MCF 10A (cell line): ENCODE data around the gene LAMP1. TPM values are rescaled to one million over a fixed set of nuclear protein-coding genes. Genes with fewer than 3 reads are reported as not detected.

ENCODE experiments used
- BruUV-seq: library from RNA; stranded (reverse); fragments of 400-500 nt; replicated peaks from 2 replicates; lab custom pipeline; 2021; lab: Mats Ljungman, UMichigan
- CTCF ChIA-PET: fragments of 300-600 bp; sonication (Branson Sonifier 250); formaldehyde crosslinking; extraction: SDS; loops from one replicate; lab custom pipeline; 2021; ENCODE audit warnings: antibody characterized with exemption, inconsistent platforms; lab: Yijun Ruan, JAX
- POLR2A ChIA-PET: fragments of 300-600, 350-650 bp; sonication (Branson Sonifier 250); formaldehyde crosslinking; extraction: SDS; loops from one replicate; lab custom pipeline; 2020; ENCODE audit warnings: antibody characterized with exemption, inconsistent platforms; lab: Yijun Ruan, JAX
- DNase-seq: peaks from one replicate; pipeline ENCODE4 v3.0.0-alpha.2; 2018; ENCODE audit not compliant: unreplicated experiment
- H3K27ac Mint-ChIP-seq: one replicate; pipeline ENCODE4 v1.8.0; 2022; ENCODE audit warnings: mild to moderate bottlenecking, low read depth, mixed read lengths; ENCODE audit not compliant: unreplicated experiment
- H3K27me3 Mint-ChIP-seq: one replicate; pipeline ENCODE4 v1.8.0; 2022; ENCODE audit warnings: mixed read lengths; ENCODE audit not compliant: insufficient read depth, unreplicated experiment
- H3K36me3 Mint-ChIP-seq: one replicate; pipeline ENCODE4 v1.8.0; 2022; ENCODE audit warnings: mild to moderate bottlenecking, moderate library complexity, mixed read lengths; ENCODE audit not compliant: insufficient read depth, unreplicated experiment
- H3K4me1 Mint-ChIP-seq: one replicate; pipeline ENCODE4 v1.8.0; 2022; ENCODE audit warnings: mixed read lengths; ENCODE audit not compliant: insufficient read depth, unreplicated experiment
- H3K4me3 Mint-ChIP-seq: one replicate; pipeline ENCODE4 v1.8.0; 2022; ENCODE audit warnings: mild to moderate bottlenecking, moderate library complexity, mixed read lengths; ENCODE audit not compliant: unreplicated experiment
- H3K9me3 Mint-ChIP-seq: one replicate; pipeline ENCODE4 v1.8.0; 2022; ENCODE audit warnings: mixed read lengths; ENCODE audit not compliant: unreplicated experiment
- CTCF ChIP-seq: fragments of 200-600 bp; IDR thresholded peaks from one replicate; pipeline ENCODE4 v1.8.0; 2022; ENCODE audit warnings: antibody characterized with exemption, mild to moderate bottlenecking; ENCODE audit not compliant: unreplicated experiment
- intact Hi-C: fragments of 100-400 bp; cut with micrococcal nuclease; formaldehyde crosslinking; loops from 2 replicates; pipeline ENCODE4 v1.14.1; 2022
- total RNA-seq: library from RNA; stranded (reverse); gene quantifications from 2 replicates; pipeline ENCODE4 v1.2.3, GENCODE V29; 2022

The LAMP1 gene
- total RNA-seq, 1 experiment from 2014 or later, result 150 TPM

- POLR2A ChIA-PET, result no interaction called here
- DNase-seq, result no peak
- BruUV-seq, result no TSS peak
- intact Hi-C loops, result no loop called here
- Mint-ChIP-seq H3K4me3 (no peak overlapping the region), H3K27ac (no peak overlapping the region), H3K4me1 (no peaks in the 10 kb centered on the region), H3K27me3 (no peaks in the 10 kb centered on the region), H3K36me3 (no peaks in the 10 kb centered on the region), H3K9me3 (no peaks in the 10 kb centered on the region)
- TF ChIP-seq CTCF, result no peak
- CTCF ChIA-PET, result no interaction called here
Measured at GRCh38 chr13:113356596-113356995, 59.6 kb downstream of the LAMP1 start.

- no peak overlapping the region for H3K27ac Mint-ChIP-seq
- no peak overlapping the region for H3K4me3 Mint-ChIP-seq
- H3K9me3 Mint-ChIP-seq, result no peaks in the 10 kb centered on the region
- no peak for DNase-seq
- intact Hi-C loops, result no loop called here
- H3K36me3 Mint-ChIP-seq, result no peaks in the 10 kb centered on the region
- BruUV-seq, result no TSS peak
- POLR2A ChIA-PET, result no interaction called here
- TF ChIP-seq CTCF, result no peak
- CTCF ChIA-PET, result no interaction called here
- no peaks in the 10 kb centered on the region for H3K4me1 Mint-ChIP-seq
- H3K27me3 Mint-ChIP-seq, result no peaks in the 10 kb centered on the region
Measured at GRCh38 chr13:113357529-113357928, 60.5 kb downstream of the LAMP1 start.

GRCh38 chr13:113358653-113359190 is 61.7 kb downstream of the LAMP1 start:
- Mint-ChIP-seq H3K4me1 (no peaks in the 10 kb centered on the region), H3K9me3 (no peaks in the 10 kb centered on the region), H3K4me3 (no peak overlapping the region), H3K27me3 (no peaks in the 10 kb centered on the region), H3K36me3 (no peaks in the 10 kb centered on the region), H3K27ac (no peak overlapping the region)
- TF ChIP-seq CTCF, result no peak
- DNase-seq, result no peak
- ChIA-PET POLR2A (interaction anchor here (1.0 kb wide), 1 partner anchor 60 kb away, joined by 4 read pairs; no protein-coding TSS in a partner anchor), CTCF (interaction anchor here (1.7 kb wide), 1 partner anchor 10 kb away, joined by 3 read pairs; no protein-coding TSS in a partner anchor)
- no TSS peak for BruUV-seq
- intact Hi-C loops, result no loop called here

GRCh38 chr13:113359571-113359970 is 62.5 kb downstream of the LAMP1 start:
- TF ChIP-seq CTCF, result no peak
- POLR2A ChIA-PET, result interaction anchor here (0.6 to 1.0 kb wide), 2 partner anchors 61 to 502 kb away, joined by 3 to 4 read pairs; no protein-coding TSS in a partner anchor
- CTCF ChIA-PET, result interaction anchor here (0.6 to 1.7 kb wide), 2 partner anchors 11 to 60 kb away, joined by 3 read pairs; no protein-coding TSS in a partner anchor
- BruUV-seq, result no TSS peak
- no peak overlapping the region for H3K4me3 Mint-ChIP-seq
- H3K4me1 Mint-ChIP-seq, result no peaks in the 10 kb centered on the region
- intact Hi-C loops, result no loop called here
- H3K36me3 Mint-ChIP-seq, result no peaks in the 10 kb centered on the region
- H3K27me3 Mint-ChIP-seq, result no peaks in the 10 kb centered on the region
- no peak overlapping the region for H3K27ac Mint-ChIP-seq
- no peaks in the 10 kb centered on the region for H3K9me3 Mint-ChIP-seq
- no peak for DNase-seq
